Ishikawa (cell line): ENCODE measurements around the gene NCDN.

ENCODE experiments used
- CEBPB ChIP-seq: IDR thresholded peaks from 2 replicates; pipeline ENCODE4 v1.6.1; 2012
- CREB1 ChIP-seq: IDR thresholded peaks from 2 replicates; pipeline ENCODE4 v1.6.1; 2012; ENCODE audit warnings: low read depth
- EGR1 ChIP-seq: IDR thresholded peaks from 2 replicates; pipeline ENCODE4 v1.6.1; 2012
- EP300 ChIP-seq: IDR thresholded peaks from 2 replicates; pipeline ENCODE4 v1.6.1; 2012; ENCODE audit warnings: borderline replicate concordance
- FOXM1 ChIP-seq: IDR thresholded peaks from 2 replicates; pipeline ENCODE4 v1.6.1; 2012; ENCODE audit warnings: low read depth, borderline replicate concordance
- NFIC ChIP-seq: IDR thresholded peaks from 2 replicates; pipeline ENCODE4 v1.6.1; 2012
- RAD21 ChIP-seq: IDR thresholded peaks from 2 replicates; pipeline ENCODE4 v1.6.1; 2012; ENCODE audit warnings: low read depth
- TAF1 ChIP-seq: IDR thresholded peaks from 2 replicates; pipeline ENCODE4 v1.6.1; 2012; ENCODE audit warnings: low read depth, mild to moderate bottlenecking
- TCF12 ChIP-seq: IDR thresholded peaks from 2 replicates; pipeline ENCODE4 v1.6.1; 2012; ENCODE audit warnings: low read depth
- TEAD4 ChIP-seq: IDR thresholded peaks from 2 replicates; pipeline ENCODE4 v1.6.1; 2012
- YY1 ChIP-seq: IDR thresholded peaks from 2 replicates; pipeline ENCODE4 v1.6.1; 2012; ENCODE audit warnings: low read depth
- ZBTB7A ChIP-seq: IDR thresholded peaks from 2 replicates; pipeline ENCODE4 v1.6.1; 2012; ENCODE audit warnings: low read depth
- TF ChIP-seq, protein P1 (sequence below): IDR thresholded peaks from 2 replicates; pipeline ENCODE4 v1.6.1; 2012
- TF ChIP-seq, protein P2 (sequence below): IDR thresholded peaks from 2 replicates; pipeline ENCODE4 v1.6.1; 2012; ENCODE audit warnings: low read depth, mild to moderate bottlenecking
- TF ChIP-seq, protein P3 (sequence below): IDR thresholded peaks from 2 replicates; pipeline ENCODE4 v1.6.1; 2012

Gene NCDN

DNA sequence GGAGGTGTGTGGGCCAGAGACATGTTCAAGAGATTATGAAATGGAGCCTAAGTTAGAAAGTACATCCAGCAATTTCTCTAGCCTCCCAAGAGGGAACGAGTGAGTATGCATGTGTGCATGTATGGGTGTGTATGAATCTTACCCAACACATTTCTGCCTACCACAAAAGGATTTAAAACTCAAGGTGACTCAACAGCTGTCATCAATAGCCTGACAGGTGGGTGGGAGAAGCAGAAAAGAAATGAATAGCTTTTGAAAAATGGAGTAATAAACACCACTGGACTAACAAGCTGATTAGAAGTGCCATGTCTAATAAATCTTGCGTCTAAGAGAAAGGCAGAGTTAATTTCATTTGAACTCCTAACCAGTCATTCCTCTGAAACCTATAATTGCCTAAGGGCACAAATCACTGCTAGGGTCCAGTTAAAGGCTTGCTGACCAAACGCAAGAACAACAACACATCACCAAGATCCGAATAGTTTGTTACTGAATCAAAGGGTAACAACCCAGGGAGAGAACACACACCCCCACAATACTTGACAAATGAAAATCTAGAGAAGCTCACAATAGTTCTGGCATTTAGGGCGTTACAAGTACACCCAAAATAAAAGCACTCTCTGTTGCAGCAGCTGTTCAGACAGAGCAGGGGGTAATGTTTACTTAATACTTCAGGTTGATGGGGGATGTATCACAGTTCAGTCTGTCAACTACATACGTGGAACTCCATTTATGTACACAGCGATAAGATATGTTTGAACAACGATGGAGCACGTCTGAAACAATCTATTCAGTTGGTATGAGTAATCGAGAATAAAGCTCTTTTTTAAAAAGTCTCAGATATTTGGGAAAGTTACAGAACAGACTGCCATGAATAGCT is 1.8 kb upstream of the NCDN start:
- TF ChIP-seq, protein P1, sequence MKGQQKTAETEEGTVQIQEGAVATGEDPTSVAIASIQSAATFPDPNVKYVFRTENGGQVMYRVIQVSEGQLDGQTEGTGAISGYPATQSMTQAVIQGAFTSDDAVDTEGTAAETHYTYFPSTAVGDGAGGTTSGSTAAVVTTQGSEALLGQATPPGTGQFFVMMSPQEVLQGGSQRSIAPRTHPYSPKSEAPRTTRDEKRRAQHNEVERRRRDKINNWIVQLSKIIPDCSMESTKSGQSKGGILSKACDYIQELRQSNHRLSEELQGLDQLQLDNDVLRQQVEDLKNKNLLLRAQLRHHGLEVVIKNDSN, result no peak
- TF ChIP-seq EGR1, result no peak
- TF ChIP-seq CREB1, result no peak
- no peak for TF ChIP-seq NFIC
- TF ChIP-seq TAF1, result no peak
- TF ChIP-seq, protein P2, sequence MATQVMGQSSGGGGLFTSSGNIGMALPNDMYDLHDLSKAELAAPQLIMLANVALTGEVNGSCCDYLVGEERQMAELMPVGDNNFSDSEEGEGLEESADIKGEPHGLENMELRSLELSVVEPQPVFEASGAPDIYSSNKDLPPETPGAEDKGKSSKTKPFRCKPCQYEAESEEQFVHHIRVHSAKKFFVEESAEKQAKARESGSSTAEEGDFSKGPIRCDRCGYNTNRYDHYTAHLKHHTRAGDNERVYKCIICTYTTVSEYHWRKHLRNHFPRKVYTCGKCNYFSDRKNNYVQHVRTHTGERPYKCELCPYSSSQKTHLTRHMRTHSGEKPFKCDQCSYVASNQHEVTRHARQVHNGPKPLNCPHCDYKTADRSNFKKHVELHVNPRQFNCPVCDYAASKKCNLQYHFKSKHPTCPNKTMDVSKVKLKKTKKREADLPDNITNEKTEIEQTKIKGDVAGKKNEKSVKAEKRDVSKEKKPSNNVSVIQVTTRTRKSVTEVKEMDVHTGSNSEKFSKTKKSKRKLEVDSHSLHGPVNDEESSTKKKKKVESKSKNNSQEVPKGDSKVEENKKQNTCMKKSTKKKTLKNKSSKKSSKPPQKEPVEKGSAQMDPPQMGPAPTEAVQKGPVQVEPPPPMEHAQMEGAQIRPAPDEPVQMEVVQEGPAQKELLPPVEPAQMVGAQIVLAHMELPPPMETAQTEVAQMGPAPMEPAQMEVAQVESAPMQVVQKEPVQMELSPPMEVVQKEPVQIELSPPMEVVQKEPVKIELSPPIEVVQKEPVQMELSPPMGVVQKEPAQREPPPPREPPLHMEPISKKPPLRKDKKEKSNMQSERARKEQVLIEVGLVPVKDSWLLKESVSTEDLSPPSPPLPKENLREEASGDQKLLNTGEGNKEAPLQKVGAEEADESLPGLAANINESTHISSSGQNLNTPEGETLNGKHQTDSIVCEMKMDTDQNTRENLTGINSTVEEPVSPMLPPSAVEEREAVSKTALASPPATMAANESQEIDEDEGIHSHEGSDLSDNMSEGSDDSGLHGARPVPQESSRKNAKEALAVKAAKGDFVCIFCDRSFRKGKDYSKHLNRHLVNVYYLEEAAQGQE, result no peak
- TF ChIP-seq, protein P3, sequence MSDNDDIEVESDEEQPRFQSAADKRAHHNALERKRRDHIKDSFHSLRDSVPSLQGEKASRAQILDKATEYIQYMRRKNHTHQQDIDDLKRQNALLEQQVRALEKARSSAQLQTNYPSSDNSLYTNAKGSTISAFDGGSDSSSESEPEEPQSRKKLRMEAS, result no peak
- TF ChIP-seq EP300, result no peak
- no peak for TF ChIP-seq YY1
- TF ChIP-seq RAD21, result no peak
- TF ChIP-seq TEAD4, result no peak
- TF ChIP-seq FOXM1, result no peak
- TF ChIP-seq ZBTB7A, result no peak
- TF ChIP-seq TCF12, result no peak
- no peak for TF ChIP-seq CEBPB

DNA sequence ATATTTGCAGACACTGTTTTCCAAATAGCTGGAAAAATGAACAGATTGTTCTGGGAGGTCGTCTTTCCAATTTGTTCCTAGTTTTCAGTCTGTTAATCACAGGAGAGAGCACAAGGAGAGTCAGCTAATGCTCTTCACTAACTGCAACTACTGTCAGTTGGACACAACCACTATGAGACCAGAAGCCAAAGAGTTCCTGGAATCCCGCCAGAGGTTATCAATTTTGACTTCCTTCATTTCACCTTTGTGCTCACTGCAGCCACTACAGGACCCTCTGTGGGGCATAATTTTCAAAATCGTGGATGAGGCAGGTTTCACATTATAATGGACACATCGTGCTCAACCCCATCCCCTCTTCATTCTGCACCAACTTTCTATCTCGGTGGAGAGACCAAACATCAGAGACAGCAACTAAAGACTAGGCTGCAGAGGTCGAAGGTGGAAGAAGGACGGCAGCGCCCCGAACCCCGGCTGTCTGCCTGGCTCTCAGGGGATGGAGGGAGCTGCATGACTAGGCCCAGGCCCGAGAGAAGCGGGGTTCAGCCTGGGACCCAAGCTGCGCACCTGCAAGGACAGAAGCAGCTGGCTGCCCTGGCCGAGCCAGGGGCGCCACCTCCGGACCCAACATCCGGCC is 998 bp upstream of the NCDN start:
- TF ChIP-seq YY1 (no peak), RAD21 (0 out of 2 replicates have a peak, but pooled peaks have one; percentile 5)

DNA sequence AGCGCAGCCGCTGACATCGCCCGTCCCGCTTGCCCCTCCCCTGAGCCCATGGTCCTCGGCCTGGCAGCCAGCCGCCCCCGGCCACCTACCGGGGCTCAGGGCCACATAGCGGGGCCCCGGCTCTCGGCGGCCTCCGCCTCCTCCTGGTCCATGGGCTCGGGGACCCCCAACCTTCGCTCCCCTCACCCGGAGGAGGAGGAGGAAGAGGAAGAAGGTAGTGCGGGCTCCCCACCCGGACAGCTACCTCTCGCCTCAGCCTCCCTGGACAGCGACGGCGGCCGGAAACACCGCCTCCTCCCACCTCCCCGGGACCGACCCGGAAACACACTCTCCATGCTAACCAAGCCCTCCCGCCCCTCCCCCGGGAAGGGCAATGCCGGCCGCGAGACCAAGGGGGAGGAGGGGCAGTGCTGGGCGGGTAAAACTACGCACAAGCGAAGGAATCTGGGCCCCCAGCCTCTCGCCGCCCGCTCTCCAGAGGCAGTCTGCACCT is 435 bp upstream of the NCDN start, which contains the start of gene KIAA0319L:
Gene KIAA0319L (minus strand): TSS at position 286 of the 493 bp plus-strand sequence. CDS start 2,912 bp downstream, outside the sequence.
- TF ChIP-seq YY1 (no peak), NFIC (no peak; the same call in 1 of the 2 replicates), TCF12 (peak; percentile 57), ZBTB7A (peak; percentile 43; the same call in 1 of the 2 replicates), CREB1 (no peak), TAF1 (0 out of 2 replicates have a peak, but pooled peaks have one; percentile 7), TEAD4 (no peak), EGR1 (no peak)
- TF ChIP-seq, protein P2, result peak; percentile 66
- TF ChIP-seq, protein P1, result no peak
- TF ChIP-seq, protein P3, result no peak

DNA sequence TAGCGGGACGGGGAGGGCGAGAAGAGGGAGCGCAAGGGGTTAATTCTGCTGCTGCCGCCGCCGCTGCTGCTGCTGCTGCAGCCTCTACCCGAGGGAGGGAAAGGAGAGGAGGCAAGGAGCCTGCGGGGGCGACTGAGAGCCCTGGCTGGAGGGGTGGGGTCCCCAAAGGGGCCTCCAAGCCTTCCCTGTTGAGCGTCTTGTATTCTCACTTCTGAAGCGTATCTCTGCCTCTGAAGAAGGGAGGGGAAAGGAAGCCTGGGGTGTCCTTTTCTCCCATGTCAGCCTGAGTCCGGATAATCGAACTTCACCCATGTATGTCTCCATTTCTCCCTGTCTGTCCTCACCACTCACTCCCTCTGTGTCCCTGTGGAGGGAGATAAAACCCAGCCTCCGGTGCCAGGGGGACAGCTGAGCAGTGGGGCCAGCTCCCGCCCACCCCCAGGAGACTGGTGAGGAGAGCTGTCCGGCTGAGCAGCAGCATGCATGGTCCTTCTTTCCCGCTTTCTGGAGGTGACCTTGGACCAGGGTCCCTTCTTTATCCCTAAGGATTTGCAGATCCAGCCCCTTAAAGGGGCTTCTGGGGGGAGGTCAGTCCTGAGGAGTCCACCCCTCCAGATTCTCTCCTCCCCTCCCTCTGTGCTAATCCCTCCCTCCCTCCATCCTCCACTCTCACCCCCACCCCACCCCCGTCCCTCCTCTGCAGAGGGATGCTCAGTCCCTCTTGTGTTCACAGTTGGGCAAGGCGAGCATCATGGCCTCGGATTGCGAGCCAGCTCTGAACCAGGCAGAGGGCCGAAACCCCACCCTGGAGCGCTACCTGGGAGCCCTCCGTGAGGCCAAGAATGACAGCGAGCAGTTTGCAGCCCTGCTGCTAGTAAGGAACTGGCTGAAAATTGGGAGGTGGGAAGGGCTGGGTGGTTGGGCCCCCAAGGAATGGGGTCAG is 1.0 kb downstream of the NCDN start:
- no peak for TF ChIP-seq NFIC
- no peak for TF ChIP-seq TAF1
- TF ChIP-seq FOXM1, result no peak
- TF ChIP-seq YY1, result no peak
- TF ChIP-seq CREB1, result no peak
- TF ChIP-seq ZBTB7A, result 0 out of 2 replicates have a peak, but pooled peaks have one; percentile 10

DNA sequence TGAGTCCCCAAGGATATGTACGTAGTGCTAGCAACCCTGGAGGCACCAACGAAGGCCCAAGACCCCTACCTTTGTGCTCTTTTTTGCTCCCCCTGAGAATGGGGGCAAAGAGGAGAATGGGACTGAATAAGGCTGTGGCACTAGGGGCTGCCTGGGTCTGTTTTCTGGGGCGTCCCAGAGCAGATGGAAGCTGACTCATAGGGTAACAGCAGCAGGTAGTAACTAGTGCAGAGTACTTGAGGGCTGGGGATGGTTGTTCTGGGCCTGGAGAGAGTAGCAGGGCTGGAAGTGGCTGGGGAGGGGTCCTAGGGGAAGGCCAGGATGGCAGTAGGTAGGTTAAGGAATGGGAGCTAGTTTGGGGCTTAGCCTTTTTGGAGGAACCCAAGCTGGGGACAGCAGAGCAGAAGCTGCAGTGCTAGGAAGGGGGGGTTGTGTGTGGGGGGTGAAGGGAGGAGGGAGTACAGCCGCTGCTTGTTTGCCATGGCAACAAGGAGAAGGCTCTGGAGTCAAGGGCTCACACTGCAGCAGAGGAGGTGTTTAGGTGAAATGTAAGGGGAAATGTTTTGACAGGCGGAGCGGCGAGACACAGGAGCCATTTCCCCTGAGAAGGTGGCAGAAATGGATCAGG is 1.8 kb downstream of the NCDN start:
- TF ChIP-seq CEBPB (no peak), ZBTB7A (no peak), RAD21 (no peak), TEAD4 (no peak), FOXM1 (no peak), TAF1 (no peak), CREB1 (no peak), YY1 (no peak)
- TF ChIP-seq, protein P1, result no peak
- TF ChIP-seq, protein P3, result no peak
